SIG-M5 treated with dmso at 0.1 percent for 504 hours (cell line): ENCODE measurements around the gene SETBP1.

Experiments used
- DNase-seq: peaks from one replicate; lab custom pipeline; 2025; ENCODE audit not compliant: unreplicated experiment; lab: John Stamatoyannopoulos, UW

The SETBP1 gene

GRCh38 chr18:44921974-44922373 lies 241.3 kb downstream of the SETBP1 start:
- DNase-seq, result no peak

GRCh38 chr18:44922968-44923367 lies 242.3 kb downstream of the SETBP1 start:
- DNase-seq, result no peak

GRCh38 chr18:44924785-44925499 lies 244.3 kb downstream of the SETBP1 start:
- DNase-seq, result no peak

GRCh38 chr18:44927127-44927849 lies 246.6 kb downstream of the SETBP1 start:
- DNase-seq, result no peak

- DNase-seq, result no peak
Observed at GRCh38 chr18:44934901-44935300, 254.2 kb downstream of the SETBP1 start.

GRCh38 chr18:44935455-44935854 lies 254.8 kb downstream of the SETBP1 start:
- DNase-seq, result no peak

- DNase-seq, result no peak
Observed at GRCh38 chr18:44936485-44936884, 255.8 kb downstream of the SETBP1 start.

GRCh38 chr18:44937960-44938719 lies 257.5 kb downstream of the SETBP1 start:
- no peak for DNase-seq

GRCh38 chr18:44938720-44939665 lies 258.3 kb downstream of the SETBP1 start:
- DNase-seq, result no peak

GRCh38 chr18:44941516-44941915 lies 260.8 kb downstream of the SETBP1 start:
- no peak for DNase-seq

GRCh38 chr18:44942073-44942472 lies 261.4 kb downstream of the SETBP1 start:
- DNase-seq, result no peak

GRCh38 chr18:44943311-44943881 lies 262.7 kb downstream of the SETBP1 start:
- no peak for DNase-seq

- DNase-seq, result no peak
Observed at GRCh38 chr18:44944461-44944860, 263.8 kb downstream of the SETBP1 start.

GRCh38 chr18:44945888-44946401 lies 265.3 kb downstream of the SETBP1 start:
- no peak for DNase-seq

- no peak for DNase-seq
Observed at GRCh38 chr18:44946529-44947113, 265.9 kb downstream of the SETBP1 start.

- DNase-seq, result no peak
Observed at GRCh38 chr18:44949967-44950366, 269.3 kb downstream of the SETBP1 start.

GRCh38 chr18:44950685-44951195 lies 270.1 kb downstream of the SETBP1 start:
- no peak for DNase-seq

- no peak for DNase-seq
Observed at GRCh38 chr18:44951748-44952147, 271.1 kb downstream of the SETBP1 start.

- no peak for DNase-seq
Observed at GRCh38 chr18:44954257-44954656, 273.6 kb downstream of the SETBP1 start.

- DNase-seq, result no peak
Observed at GRCh38 chr18:44955825-44956224, 275.1 kb downstream of the SETBP1 start.
